Measurements from ENCODE around the gene KLF3.
"Not testable (repeated sequence)": the region's sequence is repeated elsewhere in the genome, so short reads cannot be mapped to it uniquely, and the experiment has no call there.

KLF3 gene

GRCh38 chr4:38663801-38664705 is at the start of gene KLF3:
Gene KLF3 (plus strand): TSS chr4:38664199. CDS start chr4:38680626, 16,427 bp downstream.
- peak; percentile 81 for DNase-seq

DNA sequence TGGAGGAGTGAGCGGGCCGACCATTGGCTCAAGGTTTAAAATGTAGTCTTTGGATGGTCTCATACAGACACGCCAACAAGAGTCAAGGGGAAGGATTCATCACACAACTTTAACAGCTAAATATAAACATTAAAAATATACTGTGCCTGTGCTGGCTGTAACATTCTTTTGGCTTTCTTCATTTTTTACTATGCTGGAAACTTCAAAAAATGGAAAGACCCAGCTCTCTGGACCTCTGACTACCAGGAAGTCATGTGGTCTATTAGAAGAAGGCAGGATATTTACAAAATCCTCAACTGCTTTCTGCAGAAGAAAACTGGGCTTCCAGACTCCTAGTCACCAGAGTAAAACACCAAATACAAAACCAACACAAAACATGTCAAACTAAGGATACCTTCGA is 49.8 kb upstream of the KLF3 start:
- no peak for DNase-seq

GRCh38 chr4:38615847-38616246 is 48.2 kb upstream of the KLF3 start:
- no peak for DNase-seq

DNA sequence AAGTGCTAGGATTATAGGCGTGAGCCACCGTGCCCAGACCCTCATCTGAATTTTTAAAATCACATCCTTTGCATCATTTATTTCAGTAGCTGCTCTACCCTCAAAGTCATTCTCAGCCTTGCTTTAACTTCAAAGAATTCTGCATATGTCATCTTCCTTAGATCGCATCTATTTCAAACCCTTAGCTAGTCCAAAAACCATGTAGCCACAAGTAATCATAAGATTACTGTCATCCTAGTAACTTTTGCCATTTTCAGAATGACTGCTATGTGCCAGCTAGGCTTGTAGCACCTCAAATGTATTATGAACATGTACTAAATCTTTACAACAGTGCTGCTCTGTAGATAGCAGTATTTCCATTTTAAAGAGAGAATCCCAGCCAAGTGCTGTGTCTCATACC is 45.5 kb upstream of the KLF3 start:
- no peak for DNase-seq

- DNase-seq: no peak
Measured at GRCh38 chr4:38619316-38619715, 44.7 kb upstream of the KLF3 start.

- no peak for DNase-seq
Measured at GRCh38 chr4:38620065-38620464, 43.9 kb upstream of the KLF3 start.

DNA sequence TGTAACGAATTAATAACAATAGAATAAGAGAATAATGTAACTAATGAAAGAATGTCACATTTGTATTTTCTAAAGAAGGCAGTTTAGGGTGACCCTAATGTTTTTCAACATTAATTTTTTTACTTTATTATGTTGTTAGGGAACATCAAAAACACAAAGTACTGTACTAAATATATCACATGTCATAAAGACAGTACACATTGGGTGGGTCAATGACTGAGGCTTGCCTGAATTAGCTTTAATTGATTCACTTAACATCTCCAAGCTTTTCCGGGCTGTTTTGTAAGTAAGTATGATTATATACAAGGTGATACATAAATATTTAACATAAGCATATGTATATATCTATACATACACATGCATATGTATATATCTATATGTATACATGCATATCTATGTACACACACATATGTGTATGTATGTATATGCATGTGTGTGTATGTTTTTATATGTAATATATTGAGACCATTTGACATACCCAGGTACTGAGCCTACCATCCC is 43.4 kb upstream of the KLF3 start:
- DNase-seq: no peak

GRCh38 chr4:38621028-38621684 is 42.8 kb upstream of the KLF3 start:
- DNase-seq: no peak

- DNase-seq: no peak
Measured at GRCh38 chr4:38621831-38622230, 42.2 kb upstream of the KLF3 start.

DNA sequence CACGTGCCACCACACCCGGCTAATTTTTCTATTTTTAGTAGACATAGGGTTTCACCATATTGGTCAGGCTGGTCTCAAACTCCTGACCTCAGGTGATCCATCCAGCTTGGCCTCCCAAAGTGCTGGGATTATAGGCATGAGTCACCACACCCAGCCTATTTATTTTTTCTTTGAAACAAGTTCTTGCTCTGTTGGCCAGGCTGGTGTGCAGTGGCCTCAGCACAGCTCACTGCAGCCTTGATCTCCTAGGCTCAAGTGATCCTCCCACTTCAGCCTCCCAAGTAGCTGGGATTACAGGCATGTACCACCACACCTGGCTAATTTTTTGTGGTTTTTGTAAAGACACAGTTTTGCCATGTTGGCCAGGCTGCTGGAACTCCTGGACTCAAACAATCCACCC is 41.7 kb upstream of the KLF3 start:
- DNase-seq: not testable (repeated sequence)

GRCh38 chr4:38623260-38623659 is 40.7 kb upstream of the KLF3 start:
- no peak for DNase-seq

DNA sequence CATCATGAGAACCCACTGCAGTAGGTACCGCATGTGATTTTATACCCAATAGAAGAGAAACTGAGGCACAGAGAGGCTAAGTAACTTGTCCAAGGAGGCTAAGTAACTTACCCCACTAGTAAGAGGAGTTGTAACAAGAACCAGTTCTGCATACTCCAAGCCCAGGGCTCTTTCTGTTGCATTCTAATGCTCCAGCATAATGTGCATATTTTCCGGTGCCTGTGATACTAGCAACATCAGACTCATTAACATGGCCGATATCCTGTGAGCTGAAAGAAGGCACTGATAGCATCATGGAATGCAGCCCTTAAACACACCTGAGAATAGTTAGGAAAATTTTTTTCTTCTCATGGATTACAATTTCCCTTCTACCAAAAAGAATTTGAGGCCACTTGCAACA is 39.7 kb upstream of the KLF3 start:
- DNase-seq: no peak

- DNase-seq: no peak
Measured at GRCh38 chr4:38625508-38625907, 38.5 kb upstream of the KLF3 start.

GRCh38 chr4:38626901-38627444 is 37.0 kb upstream of the KLF3 start:
- DNase-seq: not testable (repeated sequence)

GRCh38 chr4:38630519-38630918 is 33.5 kb upstream of the KLF3 start:
- no peak for DNase-seq

- no peak for DNase-seq
Measured at GRCh38 chr4:38634047-38634759, 29.8 kb upstream of the KLF3 start.

DNA sequence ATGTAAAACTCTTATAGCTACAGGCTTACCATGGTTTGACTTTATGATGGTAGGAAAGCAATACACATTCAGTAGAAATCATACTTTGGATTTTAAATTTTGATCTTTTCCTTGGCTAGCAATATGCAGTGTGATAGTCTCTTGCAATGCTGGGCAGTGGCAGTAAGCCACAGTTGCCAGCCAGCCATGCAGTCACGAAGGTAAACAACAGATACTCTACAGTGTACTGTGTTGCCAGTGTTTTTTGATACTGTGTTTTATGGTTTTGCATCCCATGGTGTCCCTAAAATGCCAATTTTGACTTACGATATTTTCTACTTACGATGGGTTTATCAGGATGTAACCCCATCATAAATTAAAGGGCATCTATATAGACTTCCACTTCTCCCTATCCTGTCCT is 24.8 kb upstream of the KLF3 start:
- no peak for DNase-seq

- DNase-seq: no peak
Measured at GRCh38 chr4:38641811-38642210, 22.2 kb upstream of the KLF3 start.

DNA sequence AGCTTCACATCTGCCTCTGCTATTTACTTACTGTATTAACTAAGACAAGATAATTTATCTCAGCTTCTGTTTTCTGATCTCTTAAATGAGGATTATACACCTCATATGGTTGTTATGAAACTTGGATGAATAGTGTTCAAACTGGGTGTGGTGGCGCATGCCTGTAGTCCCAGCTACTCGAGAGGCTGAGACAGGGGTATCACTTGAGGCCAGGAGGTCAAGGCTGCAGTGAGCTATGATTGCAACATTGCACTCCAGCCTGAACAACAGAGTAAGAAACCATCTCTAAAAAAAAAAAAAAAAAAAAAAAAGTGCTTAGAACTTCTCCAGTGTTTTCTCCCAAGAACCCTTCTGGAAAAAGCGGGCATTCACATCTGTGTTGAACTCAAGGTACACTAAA is 19.8 kb upstream of the KLF3 start:
- no peak for DNase-seq

GRCh38 chr4:38647101-38647819 is 16.7 kb upstream of the KLF3 start:
- DNase-seq: no peak

DNA sequence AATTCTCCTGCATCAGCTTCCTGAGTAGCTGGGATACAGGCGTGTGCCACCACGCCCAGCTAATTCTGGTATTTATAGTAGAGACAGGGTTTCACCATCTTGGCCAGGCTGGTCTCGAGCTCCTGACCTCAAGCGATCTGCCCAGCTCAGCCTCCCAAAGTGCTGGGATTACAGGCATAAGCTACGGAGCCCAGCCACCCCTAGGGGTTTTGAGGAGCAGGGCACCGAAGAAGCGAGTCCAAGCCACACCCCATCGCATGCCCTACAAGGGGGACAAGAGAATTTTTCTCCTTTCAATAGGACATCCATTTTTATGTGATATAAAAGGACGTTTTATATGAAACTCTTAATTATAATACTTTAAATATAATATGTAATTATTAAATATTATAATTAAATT is 13.9 kb upstream of the KLF3 start:
- DNase-seq: no peak

- no peak for DNase-seq
Measured at GRCh38 chr4:38654273-38654672, 9.7 kb upstream of the KLF3 start.

DNA sequence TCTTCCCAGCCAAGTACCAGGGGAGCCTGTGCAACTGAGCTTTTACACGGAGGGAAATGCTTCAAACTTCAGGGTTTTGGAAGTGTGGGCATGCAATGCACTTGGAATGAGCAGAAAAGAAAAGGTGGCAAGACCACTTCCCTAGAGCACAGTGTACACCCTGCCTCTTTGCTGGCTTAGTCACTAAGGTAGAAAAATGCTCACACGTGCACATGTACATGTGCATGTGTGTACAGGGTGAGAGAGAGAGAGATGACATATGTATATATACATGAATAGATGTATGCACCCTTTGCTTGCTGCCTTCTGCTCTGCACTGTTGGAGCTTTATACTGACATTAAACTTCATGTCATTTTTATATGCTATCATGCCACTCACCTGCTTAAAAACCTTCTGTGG is 7.9 kb upstream of the KLF3 start:
- DNase-seq: no peak
